Measurements from ENCODE around the gene RHOBTB1. TPM values are rescaled to one million over a fixed set of nuclear protein-coding genes. Genes with fewer than 3 reads are reported as not detected.

RHOBTB1 gene
- total and polyA plus RNA-seq, 2 experiments from 2014 or later, result 18.4 to 40.8 TPM

GRCh38 chr10:60853637-60854036 lies 90.3 kb downstream of the RHOBTB1 start:
- Histone ChIP-seq H3K79me2 (no peaks in the 10 kb centered on the region), H2AFZ (no peak overlapping the region), H3K4me3 (no peak overlapping the region), H3K4me2 (no peak overlapping the region), H3K27ac (no peak overlapping the region), H3K4me1 (ENCODE audit: insufficient read depth) (no peaks in the 10 kb centered on the region), H3K27me3 (no peaks in the 10 kb centered on the region), H3K9me3 (ENCODE audit: low read depth) (no peaks in the 10 kb centered on the region), H4K20me1 (ENCODE audit: insufficient read depth, poor library complexity, severe bottlenecking) (no peaks in the 10 kb centered on the region), H3K9me2 (replicated peaks; ENCODE audit: insufficient read depth) (no peaks in the 10 kb centered on the region), H3K36me3 (replicated peaks; ENCODE audit: insufficient read depth, low read depth) (no peaks in the 10 kb centered on the region)
- TF ChIP-seq CTCF (IDR thresholded peaks at IDR 0.05; ENCODE audit: poor library complexity), result no peak
- TF ChIP-seq EZH2phosphoT487 (IDR thresholded peaks at IDR 0.05; ENCODE audit: low read depth, severe bottlenecking, unreplicated experiment), result no peak
- TF ChIP-seq EZH2 (IDR thresholded peaks at IDR 0.05; ENCODE audit: borderline replicate concordance), result no peak
- WGBS (ENCODE audit: low lambda C conversion rate, missing lambda C conversion rate), result 93% methylated on average over 3 of the region's 3 CpGs
- no peak for DNase-seq (ENCODE audit: low spot score)

- no peaks in the 10 kb centered on the region for H4K20me1 ChIP-seq (ENCODE audit: insufficient read depth, poor library complexity, severe bottlenecking)
- H3K4me2 ChIP-seq, result no peak overlapping the region
- no peak overlapping the region for H3K27ac ChIP-seq
- H3K4me3 ChIP-seq, result no peak overlapping the region
- no peaks in the 10 kb centered on the region for H3K79me2 ChIP-seq
- H3K36me3 ChIP-seq (replicated peaks; ENCODE audit: insufficient read depth, low read depth), result no peaks in the 10 kb centered on the region
- DNase-seq (ENCODE audit: low spot score), result no peak
- TF ChIP-seq CTCF (IDR thresholded peaks at IDR 0.05; ENCODE audit: poor library complexity), result no peak
- no peak for TF ChIP-seq EZH2phosphoT487 (IDR thresholded peaks at IDR 0.05; ENCODE audit: low read depth, severe bottlenecking, unreplicated experiment)
- no peak for TF ChIP-seq EZH2 (IDR thresholded peaks at IDR 0.05; ENCODE audit: borderline replicate concordance)
- H2AFZ ChIP-seq, result no peak overlapping the region
- H3K27me3 ChIP-seq, result no peaks in the 10 kb centered on the region
- no peaks in the 10 kb centered on the region for H3K4me1 ChIP-seq (ENCODE audit: insufficient read depth)
- no peaks in the 10 kb centered on the region for H3K9me3 ChIP-seq (ENCODE audit: low read depth)
- H3K9me2 ChIP-seq (replicated peaks; ENCODE audit: insufficient read depth), result no peaks in the 10 kb centered on the region
- 91% methylated on average over 4 of the region's 4 CpGs for WGBS (ENCODE audit: low lambda C conversion rate, missing lambda C conversion rate)
These were observed 90.9 kb downstream of the RHOBTB1 start for GRCh38 chr10:60853107-60853506.

- H3K36me3 ChIP-seq (replicated peaks; ENCODE audit: insufficient read depth, low read depth), result no peaks in the 10 kb centered on the region
- no peak for DNase-seq (ENCODE audit: low spot score)
- no peaks in the 10 kb centered on the region for H4K20me1 ChIP-seq (ENCODE audit: insufficient read depth, poor library complexity, severe bottlenecking)
- H3K4me2 ChIP-seq, result no peak overlapping the region
- no peaks in the 10 kb centered on the region for H3K27me3 ChIP-seq
- no peaks in the 10 kb centered on the region for H3K79me2 ChIP-seq
- 68% methylated on average over 1 of the region's 1 CpG for WGBS (ENCODE audit: low lambda C conversion rate, missing lambda C conversion rate)
- no peak overlapping the region for H2AFZ ChIP-seq
- H3K4me3 ChIP-seq, result no peak overlapping the region
- TF ChIP-seq CTCF (IDR thresholded peaks at IDR 0.05; ENCODE audit: poor library complexity) (no peak), EZH2 (IDR thresholded peaks at IDR 0.05; ENCODE audit: borderline replicate concordance) (no peak), EZH2phosphoT487 (IDR thresholded peaks at IDR 0.05; ENCODE audit: low read depth, severe bottlenecking, unreplicated experiment) (no peak)
- H3K27ac ChIP-seq, result no peak overlapping the region
- H3K9me3 ChIP-seq (ENCODE audit: low read depth), result no peaks in the 10 kb centered on the region
- H3K9me2 ChIP-seq (replicated peaks; ENCODE audit: insufficient read depth), result no peaks in the 10 kb centered on the region
- H3K4me1 ChIP-seq (ENCODE audit: insufficient read depth), result no peaks in the 10 kb centered on the region
These were observed 94.2 kb downstream of the RHOBTB1 start for GRCh38 chr10:60849740-60850139.

GRCh38 chr10:60849217-60849616 lies 94.8 kb downstream of the RHOBTB1 start:
- no peak for DNase-seq (ENCODE audit: low spot score)
- no peaks in the 10 kb centered on the region for H3K9me2 ChIP-seq (replicated peaks; ENCODE audit: insufficient read depth)
- no peaks in the 10 kb centered on the region for H3K27me3 ChIP-seq
- H3K4me1 ChIP-seq (ENCODE audit: insufficient read depth), result no peaks in the 10 kb centered on the region
- TF ChIP-seq EZH2phosphoT487 (IDR thresholded peaks at IDR 0.05; ENCODE audit: low read depth, severe bottlenecking, unreplicated experiment) (no peak), EZH2 (IDR thresholded peaks at IDR 0.05; ENCODE audit: borderline replicate concordance) (no peak), CTCF (IDR thresholded peaks at IDR 0.05; ENCODE audit: poor library complexity) (no peak)
- no peaks in the 10 kb centered on the region for H3K9me3 ChIP-seq (ENCODE audit: low read depth)
- no peaks in the 10 kb centered on the region for H3K79me2 ChIP-seq
- 72% methylated on average over 3 of the region's 3 CpGs for WGBS (ENCODE audit: low lambda C conversion rate, missing lambda C conversion rate)
- H3K36me3 ChIP-seq (replicated peaks; ENCODE audit: insufficient read depth, low read depth), result no peaks in the 10 kb centered on the region
- H3K4me3 ChIP-seq, result no peak overlapping the region
- H4K20me1 ChIP-seq (ENCODE audit: insufficient read depth, poor library complexity, severe bottlenecking), result no peaks in the 10 kb centered on the region
- H2AFZ ChIP-seq, result no peak overlapping the region
- H3K27ac ChIP-seq, result no peak overlapping the region
- H3K4me2 ChIP-seq, result no peak overlapping the region
